ENCODE results near the gene NAGA.

NAGA gene

GRCh38 chr22:42039271-42039670, 31.3 kb downstream of the NAGA start:
- DNase-seq (ENCODE audit: low read depth) = no peak

DNA sequence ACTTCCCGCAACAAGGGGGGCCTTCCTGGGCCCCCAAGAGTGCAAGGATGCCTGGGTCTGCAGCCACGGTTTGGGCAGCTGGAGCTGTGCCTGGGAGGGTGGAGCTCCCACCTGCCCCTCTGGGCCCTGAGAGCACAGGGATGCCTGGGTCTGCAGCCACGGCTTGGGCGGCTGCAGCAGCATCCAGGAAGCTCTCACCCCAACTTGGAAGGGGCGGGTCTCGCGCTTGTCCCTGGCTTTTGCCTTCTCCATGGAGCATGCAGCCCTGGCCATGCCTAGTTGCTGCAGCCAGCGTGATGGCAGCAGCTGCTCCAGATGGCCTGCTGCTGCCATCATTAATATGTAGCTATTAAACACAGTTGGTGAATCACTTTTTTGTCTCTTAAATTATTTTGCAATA, 35.4 kb downstream of the NAGA start:
- no peak for DNase-seq (ENCODE audit: low read depth)

GRCh38 chr22:42033263-42034181, 37.1 kb downstream of the NAGA start:
- no peak for DNase-seq (ENCODE audit: low read depth)

- DNase-seq (ENCODE audit: low read depth) = no peak
Observed at GRCh38 chr22:42026705-42027104, 43.9 kb downstream of the NAGA start.

DNA sequence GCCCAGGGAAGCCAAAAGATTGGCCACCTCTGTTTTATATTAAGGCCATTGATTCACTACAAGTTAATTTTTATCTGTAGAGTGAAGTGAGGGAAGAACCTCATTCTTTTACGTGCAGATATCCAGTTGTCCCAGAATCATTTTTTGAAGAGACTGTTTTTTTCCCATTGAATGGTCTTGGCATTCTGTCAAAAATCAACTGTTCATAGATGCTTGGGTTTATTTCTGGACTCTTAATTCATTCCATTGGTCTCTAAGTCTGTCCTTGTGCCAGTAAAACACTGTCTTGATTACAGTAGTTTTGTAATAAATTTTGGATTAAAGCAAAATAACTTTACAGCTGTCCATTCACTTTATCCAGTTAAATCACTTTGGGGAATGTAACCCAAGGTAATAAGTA, 45.2 kb downstream of the NAGA start:
- no peak for DNase-seq (ENCODE audit: low read depth)

- no peak for DNase-seq (ENCODE audit: low read depth)
Observed at GRCh38 chr22:42022162-42022847, 48.3 kb downstream of the NAGA start.

DNA sequence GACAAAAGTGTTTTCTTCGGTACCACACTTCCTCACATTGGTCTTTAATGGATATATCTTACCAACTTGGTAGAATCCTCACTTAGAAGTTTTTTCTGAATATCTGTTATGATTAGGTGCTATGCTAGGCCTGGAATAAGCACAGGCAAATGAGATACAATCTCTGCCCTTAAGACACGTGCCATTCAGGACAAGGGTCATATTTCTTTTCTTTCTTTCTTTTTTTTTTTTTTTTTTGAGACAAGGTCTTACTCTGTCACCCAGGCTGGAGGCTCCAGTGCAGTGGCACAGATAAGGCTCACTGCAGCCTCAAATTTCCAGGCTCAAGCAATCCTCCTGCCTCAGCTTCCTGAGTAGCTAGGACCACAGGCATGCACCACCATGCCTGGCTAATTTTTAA, 49.0 kb downstream of the NAGA start:
- DNase-seq (ENCODE audit: low read depth) = no peak

DNA sequence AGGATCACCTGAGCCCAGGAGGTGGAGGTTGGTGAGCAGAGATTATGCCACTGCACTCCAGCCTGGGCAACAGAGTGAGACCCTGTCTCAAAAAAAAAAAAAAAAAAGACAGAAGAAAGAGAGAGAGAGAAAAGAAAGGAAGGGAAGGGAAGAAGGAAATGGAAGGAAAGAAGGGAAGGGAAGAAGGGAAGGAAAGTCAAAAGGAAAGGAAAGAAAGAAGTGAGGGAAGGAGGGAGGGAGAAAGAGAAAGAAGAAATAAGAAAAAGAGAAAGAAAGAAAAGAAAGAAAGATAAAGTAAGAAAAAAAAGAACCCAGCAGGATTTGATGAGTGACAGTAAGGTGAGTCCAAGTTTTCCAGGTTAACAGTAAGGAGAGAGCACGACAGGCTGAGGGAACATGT, 52.4 kb downstream of the NAGA start:
- DNase-seq (ENCODE audit: low read depth) = no peak

DNA sequence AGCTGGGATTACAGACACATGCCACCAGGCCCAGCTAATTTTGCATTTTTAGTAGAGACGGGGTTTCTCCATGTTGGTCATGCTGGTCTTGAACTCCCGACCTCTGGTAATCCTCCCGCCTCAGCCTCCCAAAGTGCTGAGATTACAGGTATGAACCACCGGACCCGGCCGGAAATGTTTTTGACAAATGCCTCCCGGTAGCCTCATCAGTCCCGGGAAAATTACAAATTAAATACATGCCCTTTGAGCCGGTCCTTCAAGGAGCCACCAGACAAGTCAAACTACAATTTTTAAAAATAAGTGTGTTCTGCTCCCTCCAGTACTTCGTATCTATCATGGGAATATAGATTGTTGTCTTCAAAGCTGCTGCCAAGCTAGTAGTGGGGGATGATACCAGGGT, 54.5 kb downstream of the NAGA start:
- no peak for DNase-seq (ENCODE audit: low read depth)

- no peak for DNase-seq (ENCODE audit: low read depth)
Observed at GRCh38 chr22:42013385-42013784, 57.2 kb downstream of the NAGA start.

DNA sequence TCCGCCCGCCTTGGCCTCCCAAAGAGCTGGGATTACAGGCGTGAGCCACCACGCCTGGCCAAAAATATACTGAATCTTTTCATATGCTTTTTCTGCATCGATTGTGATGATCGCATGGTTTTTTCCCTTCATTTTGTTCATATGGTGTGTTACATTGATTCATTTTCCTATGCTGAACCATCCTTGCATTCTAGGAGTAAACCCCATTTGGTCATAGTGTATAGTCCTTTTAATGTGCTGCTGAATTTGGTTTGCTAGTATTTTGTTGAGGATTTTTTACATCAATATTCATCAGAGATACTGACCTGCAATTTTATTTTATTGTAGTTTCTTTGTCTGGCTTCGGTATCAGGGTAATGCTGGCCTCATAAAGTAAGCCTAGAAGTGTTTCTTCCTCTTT, 59.8 kb downstream of the NAGA start:
- DNase-seq (ENCODE audit: low read depth) = no peak
